ENCODE results near the gene SYNPR.

SYNPR gene

GRCh38 chr3:63559884-63560283 lies 281.8 kb downstream of the SYNPR start:
- no peak for DNase-seq

- DNase-seq: no peak
Observed at GRCh38 chr3:63561879-63562278, 283.8 kb downstream of the SYNPR start.

GRCh38 chr3:63562323-63562722 lies 284.2 kb downstream of the SYNPR start:
- no peak for DNase-seq

GRCh38 chr3:63563572-63563971 lies 285.5 kb downstream of the SYNPR start:
- no peak for DNase-seq

- no peak for DNase-seq
Observed at GRCh38 chr3:63565220-63565619, 287.1 kb downstream of the SYNPR start.

GRCh38 chr3:63571682-63572081 lies 293.6 kb downstream of the SYNPR start:
- DNase-seq: no peak

- no peak for DNase-seq
Observed at GRCh38 chr3:63576846-63577245, 298.7 kb downstream of the SYNPR start.

GRCh38 chr3:63578858-63579257 lies 300.8 kb downstream of the SYNPR start:
- no peak for DNase-seq

GRCh38 chr3:63580151-63580550 lies 302.0 kb downstream of the SYNPR start:
- DNase-seq: no peak

GRCh38 chr3:63582943-63583500 lies 304.9 kb downstream of the SYNPR start:
- no peak for DNase-seq

GRCh38 chr3:63584681-63585080 lies 306.6 kb downstream of the SYNPR start:
- no peak for DNase-seq

- DNase-seq: no peak
Observed at GRCh38 chr3:63585927-63586326, 307.8 kb downstream of the SYNPR start.

- no peak for DNase-seq
Observed at GRCh38 chr3:63588895-63589294, 310.8 kb downstream of the SYNPR start.

- no peak for DNase-seq
Observed at GRCh38 chr3:63593779-63594178, 315.7 kb downstream of the SYNPR start.

GRCh38 chr3:63595221-63595620 lies 317.1 kb downstream of the SYNPR start:
- DNase-seq: no peak

GRCh38 chr3:63597019-63597418 lies 318.9 kb downstream of the SYNPR start:
- no peak for DNase-seq

GRCh38 chr3:63607716-63608115 lies 329.6 kb downstream of the SYNPR start:
- no peak for DNase-seq

GRCh38 chr3:63609408-63609807 lies 331.3 kb downstream of the SYNPR start:
- no peak for DNase-seq

GRCh38 chr3:63609834-63610233 lies 331.7 kb downstream of the SYNPR start:
- DNase-seq: no peak

GRCh38 chr3:63611382-63611781 lies 333.3 kb downstream of the SYNPR start:
- DNase-seq: no peak

- no peak for DNase-seq
Observed at GRCh38 chr3:63613561-63613960, 335.5 kb downstream of the SYNPR start.

GRCh38 chr3:63617391-63617790 lies 339.3 kb downstream of the SYNPR start:
- DNase-seq: no peak

GRCh38 chr3:63624941-63625560 lies 346.9 kb downstream of the SYNPR start:
- DNase-seq: no peak

GRCh38 chr3:63631670-63632069 lies 353.6 kb downstream of the SYNPR start:
- DNase-seq: no peak

- DNase-seq: no peak
Observed at GRCh38 chr3:63635186-63635585, 357.1 kb downstream of the SYNPR start.

Data from activated CD4-positive, alpha-beta T cell treated with anti-CD3 and anti-CD28 coated beads for 4 hours (primary cell).